ENCODE measurements around the gene PDHB.

GRCh38 chr3:58416191-58416590, 17.4 kb downstream of the PDHB start:
- no peak for TF ChIP-seq CTCF (IDR thresholded peaks at IDR 0.05; ENCODE audit: low read depth, low read length, missing input control)
- TF ChIP-seq RAD21 (IDR thresholded peaks at IDR 0.05) = no peak
- no peak for TF ChIP-seq SP1 (IDR thresholded peaks at IDR 0.05)
- TF ChIP-seq NR2F2 (IDR thresholded peaks at IDR 0.05) = no peak
- TF ChIP-seq GABPA (IDR thresholded peaks at IDR 0.05 in 1 of 2, conservative IDR thresholded peaks at IDR 0.05 in 1 of 2) = no peak
- no peak for TF ChIP-seq YY1 (IDR thresholded peaks at IDR 0.05)
- TF ChIP-seq ZBTB33 (IDR thresholded peaks at IDR 0.05) = no peak
- TF ChIP-seq REST (IDR thresholded peaks at IDR 0.05) = no peak
- TF ChIP-seq MAX (IDR thresholded peaks at IDR 0.05) = no peak
- no peak for TF ChIP-seq FOXA1 (IDR thresholded peaks at IDR 0.05)
- no peak for TF ChIP-seq TAF1 (conservative IDR thresholded peaks at IDR 0.05)
- no peak for TF ChIP-seq HNF4G (IDR thresholded peaks at IDR 0.05)
- no peak for TF ChIP-seq FOXA2 (IDR thresholded peaks at IDR 0.05)

Data from liver (tissue), 3 donors.